Myocyte (in vitro differentiated cells): ENCODE data around the gene SLC30A1. TPM values are rescaled to one million over a fixed set of nuclear protein-coding genes. Genes with fewer than 3 reads are reported as not detected.

Experiments
- DNase-seq: peaks from one replicate; pipeline ENCODE4 v3.0.0-alpha.2; 2012; ENCODE audit warnings: low read depth
- total RNA-seq: library from RNA; depleted of rRNA; stranded (reverse); fragments of >200 nt; gene quantifications from 2 replicates; pipeline ENCODE4 v1.2.3, GENCODE V29; 2014

Gene SLC30A1
- total RNA-seq, 1 donor from 2014 or later: 20.4 TPM

GRCh38 chr1:211609120-211610024, 30.4 kb upstream of the SLC30A1 start:
- no peak for DNase-seq

- no peak for DNase-seq
These were observed 29.0 kb upstream of the SLC30A1 start for GRCh38 chr1:211607754-211608473.

GRCh38 chr1:211606914-211607753, 28.2 kb upstream of the SLC30A1 start:
- DNase-seq: no peak

GRCh38 chr1:211606332-211606913, 27.5 kb upstream of the SLC30A1 start:
- no peak for DNase-seq

- no peak for DNase-seq
These were observed 26.8 kb upstream of the SLC30A1 start for GRCh38 chr1:211605603-211606331.

GRCh38 chr1:211605034-211605433, 26.1 kb upstream of the SLC30A1 start:
- no peak for DNase-seq

- DNase-seq: no peak
These were observed 25.6 kb upstream of the SLC30A1 start for GRCh38 chr1:211604548-211604947.

GRCh38 chr1:211603713-211604112, 24.8 kb upstream of the SLC30A1 start:
- no peak for DNase-seq

- no peak for DNase-seq
These were observed 24.3 kb upstream of the SLC30A1 start for GRCh38 chr1:211603191-211603701.

GRCh38 chr1:211601982-211602670, 23.2 kb upstream of the SLC30A1 start:
- DNase-seq: no peak

- no peak for DNase-seq
These were observed 22.2 kb upstream of the SLC30A1 start for GRCh38 chr1:211601159-211601558.

- no peak for DNase-seq
These were observed 20.3 kb upstream of the SLC30A1 start for GRCh38 chr1:211599250-211599649.

- DNase-seq: no peak
These were observed 19.6 kb upstream of the SLC30A1 start for GRCh38 chr1:211598514-211598913.

GRCh38 chr1:211596418-211597181, 17.6 kb upstream of the SLC30A1 start:
- DNase-seq: no peak

- DNase-seq: no peak
These were observed 16.5 kb upstream of the SLC30A1 start for GRCh38 chr1:211595419-211595818.

- DNase-seq: peak; percentile 71
These were observed 13.1 kb upstream of the SLC30A1 start for GRCh38 chr1:211591980-211592493.

GRCh38 chr1:211589782-211590721, 11.1 kb upstream of the SLC30A1 start:
- DNase-seq: peak; percentile 64
